Kidney epithelial cell (primary cell): ENCODE measurements around the gene FAM81B. TPM values are rescaled to one million over a fixed set of nuclear protein-coding genes. Genes with fewer than 3 reads are reported as not detected.
"Not testable (repeated sequence)": the region's sequence is repeated elsewhere in the genome, so short reads cannot be mapped to it uniquely, and the experiment has no call there.

Experiments
- DNase-seq: peaks from one replicate; pipeline ENCODE4 v3.0.0-alpha.2; 2010; ENCODE audit warnings: low read depth
- H3K27me3 ChIP-seq: 2 replicates; pipeline ENCODE4 v1.6.0; 2011; ENCODE audit warnings: low read length; ENCODE audit not compliant: control insufficient read depth, insufficient read depth
- H3K36me3 ChIP-seq: 2 replicates; pipeline ENCODE4 v1.5.1; 2011; ENCODE audit warnings: low read length; ENCODE audit not compliant: control insufficient read depth, insufficient read depth
- H3K4me3 ChIP-seq: 2 replicates; pipeline ENCODE4 v1.5.1; 2011; ENCODE audit warnings: low read depth, mild to moderate bottlenecking, control low read depth, low read length
- CTCF ChIP-seq: IDR thresholded peaks from 2 replicates; pipeline ENCODE4 v1.5.1; 2011; ENCODE audit warnings: mild to moderate bottlenecking, moderate library complexity, low read length, control low read depth, inconsistent platforms; ENCODE audit not compliant: insufficient read depth, poor library complexity, severe bottlenecking
- total RNA-seq: library from RNA; depleted of rRNA; stranded (reverse); fragments of >200 nt; gene quantifications from 2 replicates; pipeline ENCODE4 v1.2.3, GENCODE V29; 2015

The FAM81B gene
- total RNA-seq, 1 donor from 2014 or later = 0.75 TPM

GRCh38 chr5:95379133-95379532 lies 12.0 kb upstream of the FAM81B start:
- no peaks in the 10 kb centered on the region for H3K27me3 ChIP-seq
- no peak overlapping the region for H3K4me3 ChIP-seq
- TF ChIP-seq CTCF = no peak
- H3K36me3 ChIP-seq = no peaks in the 10 kb centered on the region
- DNase-seq = no peak

GRCh38 chr5:95380103-95380628 lies 11.0 kb upstream of the FAM81B start:
- no peak for DNase-seq
- TF ChIP-seq CTCF = no peak
- Histone ChIP-seq H3K27me3 (no peaks in the 10 kb centered on the region), H3K4me3 (no peak overlapping the region), H3K36me3 (no peaks in the 10 kb centered on the region)

GRCh38 chr5:95382801-95383200 lies 8.4 kb upstream of the FAM81B start:
- TF ChIP-seq CTCF = no peak
- H3K36me3 ChIP-seq = no peaks in the 10 kb centered on the region
- H3K4me3 ChIP-seq = no peak overlapping the region
- no peaks in the 10 kb centered on the region for H3K27me3 ChIP-seq
- no peak for DNase-seq

- no peak for TF ChIP-seq CTCF
- Histone ChIP-seq H3K36me3 (no peaks in the 10 kb centered on the region), H3K4me3 (no peak overlapping the region), H3K27me3 (no peaks in the 10 kb centered on the region)
- DNase-seq = no peak
These were observed 6.5 kb upstream of the FAM81B start for GRCh38 chr5:95384485-95385213.

GRCh38 chr5:95385334-95385733 lies 5.8 kb upstream of the FAM81B start:
- Histone ChIP-seq H3K4me3 (no peak overlapping the region), H3K27me3 (no peaks in the 10 kb centered on the region), H3K36me3 (no peaks in the 10 kb centered on the region)
- TF ChIP-seq CTCF = no peak
- DNase-seq = no peak

- H3K4me3 ChIP-seq = not testable (repeated sequence)
These were observed 799 bp downstream of the FAM81B start for GRCh38 chr5:95391965-95392364.

More at GRCh38 chr5:95391965-95392364, 799 bp downstream of the FAM81B start:
- not testable (repeated sequence) for DNase-seq, H3K27me3 ChIP-seq, H3K36me3 ChIP-seq
